ENCODE measurements around the gene SPAG17.

GRCh38 chr1:118100686-118101514 is 84.1 kb downstream of the SPAG17 start:
- TF ChIP-seq CTCF (IDR thresholded peaks at IDR 0.05), result no peak
- no peak for TF ChIP-seq EZH2 (IDR thresholded peaks at IDR 0.05; ENCODE audit: borderline replicate concordance, insufficient read depth, low read depth, low read length, poor library complexity, severe bottlenecking)

Measured in B cell (primary cell).